Measurements from ENCODE around the gene DSCAM.

The DSCAM gene

GRCh38 chr21:40566486-40566885, 280.5 kb downstream of the DSCAM start:
- ATAC-seq: no peak
- H3K4me3 Mint-ChIP-seq: no peak overlapping the region
- H3K27ac Mint-ChIP-seq: no peak overlapping the region
- peaks cover 19% of the 10 kb centered on the region for H3K9me3 Mint-ChIP-seq
- DNase-seq (ENCODE audit: low spot score in 2 of 2): no peak
- H3K36me3 Mint-ChIP-seq: no peaks in the 10 kb centered on the region
- no peaks in the 10 kb centered on the region for H3K4me1 Mint-ChIP-seq

DNA sequence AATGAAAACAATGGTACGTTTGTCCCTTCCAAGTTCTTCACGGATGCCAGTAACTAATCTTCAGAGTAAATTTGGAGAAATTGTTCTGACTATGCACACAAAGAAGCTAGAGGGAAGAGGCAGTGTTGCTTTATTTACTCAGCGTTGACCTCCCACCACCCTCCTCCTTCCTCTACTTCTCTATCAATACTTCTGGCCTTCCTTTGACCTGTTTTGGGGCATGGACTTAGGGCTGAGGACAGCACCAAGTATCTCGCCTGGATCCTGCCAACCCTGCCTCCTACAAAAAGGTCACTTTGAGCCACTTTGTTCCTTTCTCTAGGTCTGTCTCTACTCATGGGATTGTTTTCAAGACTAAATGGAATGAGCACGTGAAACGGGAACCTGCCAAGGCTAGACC, 282.6 kb downstream of the DSCAM start:
- Mint-ChIP-seq H3K27ac (no peak overlapping the region), H3K4me1 (no peaks in the 10 kb centered on the region), H3K9me3 (peaks cover 8% of the 10 kb centered on the region), H3K4me3 (no peak overlapping the region), H3K36me3 (no peaks in the 10 kb centered on the region)
- no peak for DNase-seq (ENCODE audit: low spot score in 2 of 2)
- no peak for ATAC-seq

DNA sequence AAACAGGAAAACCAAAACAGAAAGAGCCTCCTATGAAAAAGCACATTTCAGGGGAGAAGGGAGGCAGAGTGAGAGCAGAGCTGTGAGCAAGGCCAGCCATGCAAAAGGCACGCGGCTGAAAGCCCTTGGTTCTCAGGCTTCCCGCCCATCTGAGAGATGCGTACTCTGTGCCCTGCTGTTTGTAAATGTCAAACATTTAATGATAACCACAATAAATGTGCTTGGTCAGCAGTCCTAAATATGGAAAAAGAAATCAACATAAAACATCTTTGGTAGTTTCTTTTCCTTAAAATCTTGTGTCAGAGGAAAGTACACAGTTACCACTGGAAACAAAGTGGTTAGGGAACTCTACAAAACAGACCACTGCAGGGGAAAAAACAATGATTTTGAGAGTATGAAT, 283.1 kb downstream of the DSCAM start:
- Mint-ChIP-seq H3K36me3 (no peaks in the 10 kb centered on the region), H3K4me1 (no peaks in the 10 kb centered on the region)
- no peak for DNase-seq (ENCODE audit: low spot score in 2 of 2)

DNA sequence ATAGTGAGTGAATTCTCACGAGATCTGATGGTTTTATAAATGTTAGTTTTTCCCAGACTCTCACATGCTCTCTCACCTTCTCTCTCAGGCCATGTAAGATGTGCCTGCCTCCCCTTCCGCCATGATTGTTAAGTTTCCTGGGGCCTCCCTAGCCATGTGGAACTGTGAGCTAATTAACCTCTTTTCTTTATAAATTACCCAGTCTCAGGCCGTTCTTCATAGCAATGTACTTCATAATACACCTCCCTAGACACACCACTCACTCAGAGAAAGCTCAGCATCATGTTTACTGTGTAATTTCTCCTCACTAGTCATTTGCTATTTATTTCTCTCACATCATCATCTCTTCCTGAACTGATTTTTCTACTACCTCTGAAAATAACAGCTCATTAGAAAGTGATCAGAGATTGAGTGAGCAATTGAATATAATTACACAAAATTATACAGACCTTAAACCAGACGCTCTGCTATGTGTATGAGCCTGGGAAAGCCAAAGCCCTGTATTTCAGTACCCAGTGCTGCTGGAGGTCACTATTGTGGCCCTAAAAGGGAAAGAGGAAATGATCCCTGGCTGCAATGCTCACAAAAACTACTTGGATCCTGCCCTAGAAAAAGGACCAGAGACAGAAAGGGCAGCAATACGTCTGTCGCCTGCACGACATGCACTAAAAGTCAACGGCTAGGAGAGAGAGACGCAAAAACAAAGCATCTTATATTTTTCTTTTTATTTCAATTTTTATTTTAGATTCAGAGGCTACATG, 284.5 kb downstream of the DSCAM start:
- Mint-ChIP-seq H3K4me3 (no peak overlapping the region), H3K27ac (no peak overlapping the region), H3K36me3 (no peaks in the 10 kb centered on the region), H3K4me1 (no peaks in the 10 kb centered on the region), H3K9me3 (peaks cover 8% of the 10 kb centered on the region)
- ATAC-seq: no peak
- DNase-seq (ENCODE audit: low spot score in 2 of 2): no peak

More for the DNA sequence above, 283.1 kb downstream of the DSCAM start:
- no peak for ATAC-seq
- H3K4me3 Mint-ChIP-seq: no peak overlapping the region
- peaks cover 8% of the 10 kb centered on the region for H3K9me3 Mint-ChIP-seq
- H3K27ac Mint-ChIP-seq: no peak overlapping the region

DNA sequence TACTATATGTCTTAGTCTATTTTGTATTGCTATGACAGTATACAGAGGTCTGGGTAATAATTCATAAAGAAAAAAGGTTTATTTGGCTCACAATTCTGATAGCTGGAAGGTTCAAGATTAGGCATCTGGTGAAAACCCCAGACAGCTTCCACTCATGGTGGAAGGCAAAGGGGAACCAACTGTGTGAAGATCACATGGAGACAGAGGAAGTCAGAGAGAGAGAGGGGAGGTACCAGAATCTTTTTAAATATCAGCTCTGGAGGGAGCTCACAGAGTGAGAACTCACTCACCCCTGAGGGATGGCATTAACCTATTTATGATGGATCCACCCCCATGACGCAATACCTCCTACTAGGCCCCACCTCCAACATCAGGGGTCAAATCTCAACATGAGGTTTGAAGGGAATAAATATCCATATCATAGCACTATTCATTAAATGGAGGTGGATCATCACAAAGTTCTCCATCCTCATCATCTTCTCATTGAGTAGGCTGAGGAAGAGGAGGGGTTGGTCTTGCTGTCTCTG, 290.5 kb downstream of the DSCAM start:
- DNase-seq (ENCODE audit: low spot score in 2 of 2): no peak

GRCh38 chr21:40555021-40555528, 291.9 kb downstream of the DSCAM start:
- ATAC-seq: no peak
- H3K27ac Mint-ChIP-seq: no peak overlapping the region

More for the DNA sequence above, 290.5 kb downstream of the DSCAM start:
- Mint-ChIP-seq H3K4me3 (no peak overlapping the region), H3K27ac (no peak overlapping the region), H3K9me3 (peaks cover 7% of the 10 kb centered on the region), H3K4me1 (no peaks in the 10 kb centered on the region), H3K36me3 (no peaks in the 10 kb centered on the region)
- no peak for ATAC-seq

GRCh38 chr21:40553781-40554180, 293.2 kb downstream of the DSCAM start:
- no peaks in the 10 kb centered on the region for H3K4me1 Mint-ChIP-seq
- no peak overlapping the region for H3K27ac Mint-ChIP-seq
- H3K36me3 Mint-ChIP-seq: no peaks in the 10 kb centered on the region
- H3K4me3 Mint-ChIP-seq: no peak overlapping the region
- ATAC-seq (no peak), DNase-seq (ENCODE audit: low spot score in 2 of 2) (no peak)
- peaks cover 9% of the 10 kb centered on the region for H3K9me3 Mint-ChIP-seq

More at GRCh38 chr21:40555021-40555528, 291.9 kb downstream of the DSCAM start:
- H3K9me3 Mint-ChIP-seq: peaks cover 7% of the 10 kb centered on the region
- no peak for DNase-seq (ENCODE audit: low spot score in 2 of 2)
- no peaks in the 10 kb centered on the region for H3K4me1 Mint-ChIP-seq
- H3K4me3 Mint-ChIP-seq: no peak overlapping the region
- no peaks in the 10 kb centered on the region for H3K36me3 Mint-ChIP-seq

DNA sequence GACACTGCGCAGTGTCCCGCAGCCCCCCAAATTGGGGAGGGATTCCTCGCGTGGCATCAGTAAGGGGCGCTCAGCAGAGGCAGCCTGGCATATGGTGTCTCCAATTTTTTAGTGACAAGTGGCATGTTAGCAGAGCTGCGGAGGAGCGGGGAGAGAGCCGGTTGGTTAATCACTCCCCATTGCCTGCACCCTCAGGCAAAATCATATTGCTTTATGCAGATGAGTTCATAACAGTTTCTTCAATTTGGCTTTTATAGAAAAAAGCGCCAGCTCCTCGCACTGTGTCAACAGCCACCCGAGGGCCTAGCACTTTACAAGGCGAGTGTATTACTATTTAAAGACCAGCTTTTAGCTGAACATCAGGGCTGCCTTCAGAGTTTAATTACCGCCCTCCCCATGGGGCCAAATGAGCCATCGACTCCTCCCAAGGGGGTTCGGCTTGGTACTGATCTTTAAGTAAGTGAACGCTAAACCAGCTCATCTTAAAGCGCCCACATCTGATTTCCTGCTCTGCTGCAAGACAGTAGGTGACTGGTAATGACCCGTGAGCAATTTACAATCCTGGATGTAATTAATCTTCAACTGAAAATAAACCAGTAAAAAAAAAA, 298.9 kb downstream of the DSCAM start:
- ATAC-seq: no peak
- DNase-seq (ENCODE audit: low spot score in 2 of 2): no peak
- no peaks in the 10 kb centered on the region for H3K36me3 Mint-ChIP-seq
- no peak overlapping the region for H3K4me3 Mint-ChIP-seq
- H3K27ac Mint-ChIP-seq: no peak overlapping the region
- H3K9me3 Mint-ChIP-seq: peaks cover 6% of the 10 kb centered on the region
- H3K4me1 Mint-ChIP-seq: no peaks in the 10 kb centered on the region

GRCh38 chr21:40546647-40547046, 300.3 kb downstream of the DSCAM start:
- Mint-ChIP-seq H3K4me3 (no peak overlapping the region), H3K36me3 (no peaks in the 10 kb centered on the region), H3K27ac (no peak overlapping the region), H3K9me3 (peaks cover 6% of the 10 kb centered on the region), H3K4me1 (no peaks in the 10 kb centered on the region)
- ATAC-seq (no peak), DNase-seq (ENCODE audit: low spot score in 2 of 2) (no peak)

DNA sequence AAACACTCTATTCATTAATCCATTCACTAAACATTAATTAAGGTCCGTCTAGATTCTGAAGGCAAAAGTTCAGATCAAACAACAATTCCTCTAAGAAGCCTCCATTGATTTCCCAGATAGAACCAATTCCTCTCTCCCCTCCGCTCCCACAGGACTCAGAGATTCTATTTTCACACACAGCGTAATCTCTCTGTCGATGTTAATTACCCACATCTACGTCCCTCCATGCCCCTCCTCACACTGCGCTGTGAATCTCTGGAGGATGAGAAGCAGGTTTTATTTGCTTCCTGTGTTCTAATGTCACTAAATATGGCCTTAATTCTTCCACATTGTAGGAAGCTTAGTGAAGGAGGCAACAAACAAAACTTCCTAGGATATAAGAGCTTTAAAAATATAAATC, 306.7 kb downstream of the DSCAM start:
- Mint-ChIP-seq H3K4me1 (no peaks in the 10 kb centered on the region), H3K9me3 (peaks cover 15% of the 10 kb centered on the region), H3K27ac (no peak overlapping the region), H3K36me3 (no peaks in the 10 kb centered on the region), H3K4me3 (no peak overlapping the region)
- DNase-seq (ENCODE audit: low spot score in 2 of 2) (no peak), ATAC-seq (no peak)

DNA sequence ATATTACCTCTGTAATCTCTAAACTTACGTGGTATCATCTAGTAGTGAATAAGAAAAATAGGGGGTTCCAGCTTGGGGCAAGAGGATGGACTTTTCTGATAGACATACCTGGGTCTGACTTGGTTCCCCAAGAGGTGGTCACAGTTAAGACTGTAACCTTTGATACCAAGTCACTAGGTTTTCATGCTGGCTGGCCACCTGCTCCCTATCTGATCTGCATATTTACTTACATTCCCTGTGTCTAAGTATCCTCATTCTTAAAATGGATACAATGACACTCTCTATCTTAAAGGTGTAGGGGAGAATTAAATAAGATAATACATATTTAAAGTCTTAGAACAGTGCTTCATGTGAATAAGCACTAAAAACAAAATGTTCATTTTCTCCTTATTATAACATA, 312.1 kb downstream of the DSCAM start:
- DNase-seq (ENCODE audit: low spot score in 2 of 2): no peak
- H3K4me3 Mint-ChIP-seq: no peak overlapping the region
- H3K4me1 Mint-ChIP-seq: no peaks in the 10 kb centered on the region
- H3K36me3 Mint-ChIP-seq: no peaks in the 10 kb centered on the region
- H3K27ac Mint-ChIP-seq: no peak overlapping the region
- peaks cover 19% of the 10 kb centered on the region for H3K9me3 Mint-ChIP-seq
- no peak for ATAC-seq

DNA sequence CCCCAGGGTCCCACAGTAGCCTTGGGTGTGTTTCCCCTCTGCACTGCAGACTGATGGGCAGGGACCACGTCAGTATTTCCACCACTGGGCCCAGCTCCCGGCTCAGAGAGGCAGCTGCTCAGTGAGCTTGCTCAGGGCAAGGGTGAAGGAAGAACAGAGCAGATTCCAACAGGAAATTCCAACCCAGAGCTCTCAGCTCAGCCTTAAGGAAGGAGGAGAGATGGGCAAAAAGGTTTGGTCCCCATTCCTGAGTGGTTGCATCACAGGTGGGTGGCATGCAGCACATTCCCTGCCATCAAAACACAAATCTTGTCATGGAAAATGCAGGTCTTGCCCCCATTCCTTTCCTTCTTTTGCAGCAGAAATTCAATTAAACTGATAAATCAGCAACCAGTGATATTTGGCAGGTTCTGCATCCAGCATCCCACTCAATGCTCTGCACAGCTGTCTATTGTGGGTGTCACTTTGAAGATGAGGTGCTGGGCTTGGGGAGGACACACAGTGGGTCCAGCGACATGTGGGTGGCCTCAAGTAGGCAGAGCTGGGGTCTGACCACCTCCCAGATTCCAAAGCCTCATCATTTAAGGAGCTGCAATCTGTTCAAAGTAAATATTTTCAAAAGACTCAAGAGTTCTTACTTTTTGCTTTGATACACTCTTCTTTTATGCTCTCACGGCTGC, 315.4 kb downstream of the DSCAM start:
- ATAC-seq (no peak), DNase-seq (ENCODE audit: low spot score in 2 of 2) (no peak)
- no peak overlapping the region for H3K27ac Mint-ChIP-seq
- no peak overlapping the region for H3K4me3 Mint-ChIP-seq
- H3K36me3 Mint-ChIP-seq: no peaks in the 10 kb centered on the region
- H3K4me1 Mint-ChIP-seq: no peaks in the 10 kb centered on the region
- peaks cover 19% of the 10 kb centered on the region for H3K9me3 Mint-ChIP-seq

DNA sequence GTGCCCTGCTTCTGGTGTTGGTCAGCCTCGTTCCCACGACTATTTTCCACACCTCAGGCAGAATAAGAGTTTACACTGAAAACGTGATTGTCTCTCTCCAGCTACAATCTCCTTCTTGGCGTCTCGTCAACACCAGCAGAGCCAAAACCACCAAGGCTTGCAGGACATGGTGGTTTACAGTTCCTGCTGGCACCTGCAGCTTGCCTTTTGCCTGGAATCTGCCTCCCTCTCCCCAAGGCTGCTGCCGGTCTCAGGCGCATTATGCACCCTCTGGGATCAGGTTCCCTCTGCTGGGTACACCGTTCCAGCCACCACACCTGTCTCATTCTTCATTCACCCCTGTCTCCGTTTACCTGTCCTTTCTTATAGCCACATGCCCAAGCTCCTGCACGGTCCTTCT, 315.9 kb downstream of the DSCAM start:
- no peak overlapping the region for H3K27ac Mint-ChIP-seq
- H3K4me3 Mint-ChIP-seq: no peak overlapping the region
- DNase-seq (ENCODE audit: low spot score in 2 of 2): no peak
- H3K4me1 Mint-ChIP-seq: no peaks in the 10 kb centered on the region
- H3K9me3 Mint-ChIP-seq: peaks cover 19% of the 10 kb centered on the region
- H3K36me3 Mint-ChIP-seq: no peaks in the 10 kb centered on the region
- ATAC-seq: no peak

GRCh38 chr21:40517646-40518045, 329.3 kb downstream of the DSCAM start:
- DNase-seq (ENCODE audit: low spot score in 2 of 2): no peak
- no peaks in the 10 kb centered on the region for H3K4me1 Mint-ChIP-seq
- H3K9me3 Mint-ChIP-seq: peaks cover 3% of the 10 kb centered on the region
- H3K4me3 Mint-ChIP-seq: no peak overlapping the region
- H3K36me3 Mint-ChIP-seq: no peaks in the 10 kb centered on the region
- ATAC-seq: no peak
- no peak overlapping the region for H3K27ac Mint-ChIP-seq

DNA sequence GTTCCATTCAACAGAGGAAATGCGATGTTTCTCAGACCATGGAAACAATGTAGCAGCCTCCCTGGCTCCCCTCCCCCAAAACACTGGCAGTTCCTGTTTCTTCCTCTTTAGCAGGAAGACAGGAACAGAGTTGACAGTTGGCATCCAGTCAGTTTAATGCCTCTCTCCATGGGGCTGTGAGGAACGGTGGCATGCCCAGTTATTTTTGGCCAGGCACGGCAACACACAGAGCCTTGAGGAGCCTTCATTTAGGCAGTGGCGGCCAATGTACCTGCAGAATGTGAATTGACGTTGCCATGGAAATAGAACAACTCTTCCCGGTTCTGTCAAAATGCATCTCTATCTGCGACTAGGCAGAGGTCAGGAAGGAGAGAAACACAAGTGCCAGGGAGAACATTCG, 330.6 kb downstream of the DSCAM start:
- H3K9me3 Mint-ChIP-seq: peaks cover 3% of the 10 kb centered on the region
- no peak for ATAC-seq
- no peaks in the 10 kb centered on the region for H3K4me1 Mint-ChIP-seq
- no peak for DNase-seq (ENCODE audit: low spot score in 2 of 2)
- no peak overlapping the region for H3K4me3 Mint-ChIP-seq
- H3K27ac Mint-ChIP-seq: no peak overlapping the region
- no peaks in the 10 kb centered on the region for H3K36me3 Mint-ChIP-seq

All from stimulated activated effector memory CD8-positive, alpha-beta T cell treated with anti-CD3 and anti-CD28 coated beads, Interleukin-12 subunit alpha, Interleukin-12 subunit beta, amount 100 ng/mL, for 72 hours (primary cell).